T follicular helper cell (primary cell): ENCODE measurements around the gene POLR2J3.
"Not testable (repeated sequence)": the region's sequence is repeated elsewhere in the genome, so short reads cannot be mapped to it uniquely, and the experiment has no call there.

Experiments
- DNase-seq: peaks from one replicate; pipeline ENCODE4 v3.0.0-alpha.2; 2020; ENCODE audit warnings: low read depth

POLR2J3 gene

GRCh38 chr7:102583495-102583894 lies 11.1 kb upstream of the POLR2J3 start:
- DNase-seq = not testable (repeated sequence)

- DNase-seq = not testable (repeated sequence)
Observed at GRCh38 chr7:102581722-102582121, 9.3 kb upstream of the POLR2J3 start.

- DNase-seq = not testable (repeated sequence)
Observed at GRCh38 chr7:102578486-102578885, 6.1 kb upstream of the POLR2J3 start.

GRCh38 chr7:102577315-102578240 lies 5.2 kb upstream of the POLR2J3 start:
- DNase-seq = not testable (repeated sequence)

- DNase-seq = not testable (repeated sequence)
Observed at GRCh38 chr7:102576363-102576762, 4.0 kb upstream of the POLR2J3 start.

- DNase-seq = not testable (repeated sequence)
Observed at GRCh38 chr7:102574607-102575006, 2.2 kb upstream of the POLR2J3 start.

- DNase-seq = not testable (repeated sequence)
Observed at GRCh38 chr7:102568620-102569019, 3.8 kb downstream of the POLR2J3 start.

- DNase-seq = not testable (repeated sequence)
Observed at GRCh38 chr7:102550808-102551422, 21.5 kb downstream of the POLR2J3 start, which contains the start of gene SPDYE2. TSS of gene SPDYE2 (plus strand) at chr7:102551226. CDS start at chr7:102553256, 2,030 bp downstream.

GRCh38 chr7:102546353-102546752 lies 26.0 kb downstream of the POLR2J3 start:
- DNase-seq = not testable (repeated sequence)

GRCh38 chr7:102545288-102545687 lies 27.1 kb downstream of the POLR2J3 start:
- DNase-seq = not testable (repeated sequence)

- not testable (repeated sequence) for DNase-seq
Observed at GRCh38 chr7:102544372-102544771, 28.0 kb downstream of the POLR2J3 start.

- DNase-seq = not testable (repeated sequence)
Observed at GRCh38 chr7:102543596-102543995, 28.8 kb downstream of the POLR2J3 start, which contains the start of gene UPK3BL2. TSS of gene UPK3BL2 (minus strand) at chr7:102543696. CDS start at chr7:102543636, 60 bp downstream.

- not testable (repeated sequence) for DNase-seq
Observed at GRCh38 chr7:102542771-102543170, 29.6 kb downstream of the POLR2J3 start.

GRCh38 chr7:102542083-102542482 lies 30.3 kb downstream of the POLR2J3 start:
- not testable (repeated sequence) for DNase-seq

- not testable (repeated sequence) for DNase-seq
Observed at GRCh38 chr7:102540604-102541003, 31.8 kb downstream of the POLR2J3 start.

GRCh38 chr7:102535062-102535615 lies 37.2 kb downstream of the POLR2J3 start:
- DNase-seq = not testable (repeated sequence)

- DNase-seq = not testable (repeated sequence)
Observed at GRCh38 chr7:102532127-102532526, 40.3 kb downstream of the POLR2J3 start.

GRCh38 chr7:102531583-102531982 lies 40.8 kb downstream of the POLR2J3 start:
- not testable (repeated sequence) for DNase-seq

- not testable (repeated sequence) for DNase-seq
Observed at GRCh38 chr7:102527822-102528793, 44.3 kb downstream of the POLR2J3 start.

- DNase-seq = not testable (repeated sequence)
Observed at GRCh38 chr7:102527182-102527581, 45.2 kb downstream of the POLR2J3 start.

GRCh38 chr7:102524803-102525202 lies 47.6 kb downstream of the POLR2J3 start:
- DNase-seq = not testable (repeated sequence)
